Neural progenitor cell (in vitro differentiated cells): ENCODE measurements around the gene SIX1.

ENCODE experiments used
- EZH2phosphoT487 ChIP-seq: fragments of 200-600 bp; sonication (generic); IDR thresholded peaks from 2 replicates; pipeline ENCODE4 v1.6.1; 2017; ENCODE audit warnings: antibody characterized with exemption
- TF ChIP-seq, protein P1 (sequence below): fragments of 200-600 bp; sonication (generic); IDR thresholded peaks from 2 replicates; pipeline ENCODE4 v1.5.1; 2017; ENCODE audit warnings: antibody characterized with exemption, mild to moderate bottlenecking

DNA sequence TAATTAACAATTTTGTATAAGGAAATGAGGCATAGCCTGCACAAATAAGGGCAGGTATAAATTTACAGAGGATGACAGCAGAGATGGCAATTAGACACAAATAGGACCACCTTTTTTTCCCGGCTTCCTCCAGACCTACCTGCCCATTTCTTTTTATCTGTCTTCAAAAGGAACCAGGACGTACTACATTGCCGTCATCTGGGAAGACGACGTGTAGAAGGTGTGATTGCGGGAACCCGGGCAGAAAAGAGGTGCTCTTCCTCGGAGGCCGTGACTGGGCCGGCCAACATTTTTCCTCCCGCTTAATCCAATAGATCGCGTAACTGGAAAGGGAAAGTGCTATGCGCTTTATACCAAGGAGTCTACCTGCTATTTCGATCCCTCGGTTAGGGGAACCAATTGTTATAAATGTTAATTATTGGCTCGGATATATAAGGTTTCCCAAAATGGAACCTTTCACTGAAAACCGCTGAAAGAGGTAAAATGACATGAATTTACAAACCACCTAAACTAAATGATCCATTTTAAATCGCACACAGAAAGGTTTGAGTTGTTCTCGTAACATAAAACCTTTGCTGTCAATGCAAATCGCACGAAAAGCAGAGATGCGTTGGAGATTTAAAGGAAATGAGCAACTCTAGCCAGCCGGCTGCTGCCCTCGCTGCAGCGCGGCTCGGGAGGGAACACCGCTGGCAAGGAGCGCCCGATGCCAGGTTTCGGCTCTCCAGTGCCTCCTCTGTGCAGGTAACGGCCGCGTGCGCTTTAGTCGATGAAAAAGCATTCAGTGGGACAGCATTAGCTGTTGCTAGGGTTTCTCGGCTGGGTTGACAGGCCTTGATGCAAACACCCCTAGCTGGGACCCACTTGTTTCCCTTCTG is 2.8 kb upstream of the SIX1 start:
- peak; percentile 96 for TF ChIP-seq EZH2phosphoT487
- TF ChIP-seq, protein P1, sequence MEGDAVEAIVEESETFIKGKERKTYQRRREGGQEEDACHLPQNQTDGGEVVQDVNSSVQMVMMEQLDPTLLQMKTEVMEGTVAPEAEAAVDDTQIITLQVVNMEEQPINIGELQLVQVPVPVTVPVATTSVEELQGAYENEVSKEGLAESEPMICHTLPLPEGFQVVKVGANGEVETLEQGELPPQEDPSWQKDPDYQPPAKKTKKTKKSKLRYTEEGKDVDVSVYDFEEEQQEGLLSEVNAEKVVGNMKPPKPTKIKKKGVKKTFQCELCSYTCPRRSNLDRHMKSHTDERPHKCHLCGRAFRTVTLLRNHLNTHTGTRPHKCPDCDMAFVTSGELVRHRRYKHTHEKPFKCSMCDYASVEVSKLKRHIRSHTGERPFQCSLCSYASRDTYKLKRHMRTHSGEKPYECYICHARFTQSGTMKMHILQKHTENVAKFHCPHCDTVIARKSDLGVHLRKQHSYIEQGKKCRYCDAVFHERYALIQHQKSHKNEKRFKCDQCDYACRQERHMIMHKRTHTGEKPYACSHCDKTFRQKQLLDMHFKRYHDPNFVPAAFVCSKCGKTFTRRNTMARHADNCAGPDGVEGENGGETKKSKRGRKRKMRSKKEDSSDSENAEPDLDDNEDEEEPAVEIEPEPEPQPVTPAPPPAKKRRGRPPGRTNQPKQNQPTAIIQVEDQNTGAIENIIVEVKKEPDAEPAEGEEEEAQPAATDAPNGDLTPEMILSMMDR = no peak
